HPDE6-E6E7 (cell line): ENCODE data around the gene NSUN4.
"Not testable (repeated sequence)": the region's sequence is repeated elsewhere in the genome, so short reads cannot be mapped to it uniquely, and the experiment has no call there.

Experiments
- DNase-seq: peaks from one replicate; pipeline ENCODE4 v3.0.0; 2011; ENCODE audit warnings: missing footprints; ENCODE audit errors: extremely low spot score

NSUN4 gene

DNA sequence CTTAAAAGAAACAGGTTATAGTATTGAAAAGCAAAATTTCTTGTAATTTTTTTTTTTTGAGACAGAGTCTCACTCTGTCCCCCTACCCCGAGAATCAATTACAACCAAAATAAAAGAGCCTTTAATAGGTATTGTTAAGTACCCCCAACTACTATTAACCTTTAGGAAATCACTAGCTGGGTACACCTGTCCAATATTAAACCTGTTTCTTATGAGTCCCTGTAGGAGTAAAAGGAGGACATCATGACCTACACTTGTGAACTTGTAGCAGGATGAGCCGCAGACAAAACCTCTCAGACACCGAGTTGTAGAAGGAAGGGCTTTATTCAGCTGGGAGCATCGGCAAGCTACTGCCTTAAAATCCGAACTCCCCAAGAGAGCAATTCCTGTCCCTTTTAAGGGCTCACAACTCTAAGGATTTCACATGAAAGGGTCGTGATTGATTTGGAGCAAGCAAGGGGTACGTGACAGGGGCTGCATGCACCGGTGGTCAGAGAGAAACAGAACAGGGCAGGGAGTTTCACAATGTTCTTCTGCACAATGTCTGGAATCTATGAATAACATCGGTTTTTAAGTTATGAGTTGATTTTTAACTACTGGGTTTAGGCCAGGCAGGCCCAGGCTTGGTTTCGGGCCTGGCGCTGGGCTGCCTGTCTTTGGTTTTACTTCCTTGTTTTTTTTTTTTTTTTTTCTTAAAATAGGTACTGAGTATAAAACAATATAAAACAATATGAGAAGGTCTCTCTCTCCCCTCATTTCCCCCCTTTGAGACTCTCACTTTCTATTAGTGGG is 15.1 kb upstream of the NSUN4 start:
- not testable (repeated sequence) for DNase-seq

DNA sequence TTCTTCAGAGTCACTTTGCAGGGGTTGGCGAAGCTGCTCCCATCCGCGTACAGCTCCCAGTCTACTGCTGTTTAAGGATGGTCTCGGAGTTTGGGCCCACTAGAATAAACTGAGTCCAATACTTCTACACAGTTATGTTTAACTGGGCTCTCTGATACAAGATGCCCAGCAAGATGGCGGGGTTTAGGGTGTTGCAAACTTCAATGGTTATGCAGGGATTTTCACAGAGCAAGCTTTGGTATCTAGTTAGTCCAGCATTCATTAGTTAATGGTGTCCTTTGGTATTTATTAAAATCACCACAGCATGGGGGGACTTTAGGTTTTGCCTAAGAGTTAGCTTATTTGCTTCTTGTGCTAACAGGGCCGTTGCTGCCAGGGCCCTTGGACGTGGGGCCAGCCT is 12.4 kb upstream of the NSUN4 start:
- not testable (repeated sequence) for DNase-seq

DNA sequence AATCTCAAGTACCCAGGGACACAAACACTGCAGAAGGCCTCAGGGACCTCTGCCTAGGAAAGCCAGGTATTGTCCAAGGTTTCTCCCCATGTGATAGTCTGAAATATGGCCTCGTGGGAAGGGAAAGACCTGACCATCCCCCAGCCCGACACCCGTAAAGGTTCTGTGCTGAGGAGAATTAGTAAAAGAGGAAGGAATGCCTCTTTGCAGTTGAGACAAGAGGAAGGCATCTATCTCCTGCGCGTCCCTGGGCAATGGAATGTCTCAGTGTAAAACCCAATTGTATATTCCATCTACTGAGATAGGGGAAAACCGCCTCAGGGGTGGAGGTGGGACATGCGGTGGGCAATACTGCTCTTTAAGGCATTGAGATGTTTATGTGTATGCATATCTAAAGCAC is 10.8 kb upstream of the NSUN4 start:
- not testable (repeated sequence) for DNase-seq

- DNase-seq: not testable (repeated sequence)
Measured at GRCh38 chr1:46330381-46330780, 10.2 kb upstream of the NSUN4 start.

DNA sequence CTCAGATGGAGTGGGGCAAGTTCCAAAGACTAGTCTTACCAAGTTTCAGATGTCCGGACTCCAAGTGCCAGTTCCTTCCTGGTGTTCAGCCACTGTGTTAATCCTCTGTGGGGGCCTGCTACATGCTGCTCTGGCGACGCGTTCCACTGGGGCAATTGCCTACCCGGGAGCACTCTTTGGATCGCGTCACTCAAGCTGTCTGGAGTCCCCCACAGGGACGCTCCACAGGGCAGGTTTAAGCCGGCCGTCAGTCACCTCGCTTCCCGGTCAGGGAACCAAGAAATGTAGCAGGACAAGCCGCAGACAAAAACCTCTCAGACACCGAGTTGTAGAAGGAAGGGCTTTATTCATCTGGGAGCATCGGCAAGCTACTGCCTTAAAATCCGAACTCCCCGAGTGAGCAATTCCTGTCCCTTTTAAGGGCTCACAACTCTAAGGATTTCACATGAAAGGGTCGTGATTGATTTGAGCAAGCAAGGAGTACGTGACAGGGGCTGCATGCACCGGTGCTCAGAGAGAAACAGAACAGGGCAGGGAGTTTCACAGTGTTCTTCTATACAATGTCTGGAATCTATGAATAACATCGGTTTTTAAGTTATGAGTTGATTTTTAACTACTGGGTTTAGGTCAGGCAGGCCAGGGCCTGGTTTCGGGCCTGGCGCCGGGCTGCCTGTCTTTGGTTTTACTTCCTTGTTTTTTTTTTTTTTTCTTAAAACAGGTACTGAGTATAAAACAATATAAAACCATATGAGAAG is 8.6 kb upstream of the NSUN4 start:
- not testable (repeated sequence) for DNase-seq

- DNase-seq: peak; percentile 61
Measured at GRCh38 chr1:46333300-46334029, 7.1 kb upstream of the NSUN4 start.

DNA sequence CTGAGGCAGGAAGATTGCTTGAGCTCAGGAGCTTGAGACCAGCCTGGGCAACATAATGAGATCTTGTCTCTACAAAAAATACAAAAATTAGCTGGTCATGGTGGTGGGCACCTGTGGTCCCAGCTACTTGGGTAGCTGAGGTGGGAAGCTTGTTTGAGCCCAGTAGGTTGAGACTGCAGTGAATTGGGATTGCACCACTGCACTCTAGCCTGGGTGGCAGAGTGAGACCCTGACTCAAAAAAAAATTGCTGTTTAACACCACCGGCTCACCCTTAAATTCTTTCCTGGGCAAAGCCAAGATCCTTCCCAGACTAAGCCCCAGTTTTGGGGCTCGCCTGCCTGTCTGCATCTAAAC is 6.6 kb upstream of the NSUN4 start:
- no peak for DNase-seq

GRCh38 chr1:46335081-46335480 is 5.5 kb upstream of the NSUN4 start:
- DNase-seq: no peak

- DNase-seq: not testable (repeated sequence)
Measured at GRCh38 chr1:46337409-46337808, 3.2 kb upstream of the NSUN4 start.

GRCh38 chr1:46341222-46342083 is 846 bp downstream of the NSUN4 start:
- DNase-seq: no peak

DNA sequence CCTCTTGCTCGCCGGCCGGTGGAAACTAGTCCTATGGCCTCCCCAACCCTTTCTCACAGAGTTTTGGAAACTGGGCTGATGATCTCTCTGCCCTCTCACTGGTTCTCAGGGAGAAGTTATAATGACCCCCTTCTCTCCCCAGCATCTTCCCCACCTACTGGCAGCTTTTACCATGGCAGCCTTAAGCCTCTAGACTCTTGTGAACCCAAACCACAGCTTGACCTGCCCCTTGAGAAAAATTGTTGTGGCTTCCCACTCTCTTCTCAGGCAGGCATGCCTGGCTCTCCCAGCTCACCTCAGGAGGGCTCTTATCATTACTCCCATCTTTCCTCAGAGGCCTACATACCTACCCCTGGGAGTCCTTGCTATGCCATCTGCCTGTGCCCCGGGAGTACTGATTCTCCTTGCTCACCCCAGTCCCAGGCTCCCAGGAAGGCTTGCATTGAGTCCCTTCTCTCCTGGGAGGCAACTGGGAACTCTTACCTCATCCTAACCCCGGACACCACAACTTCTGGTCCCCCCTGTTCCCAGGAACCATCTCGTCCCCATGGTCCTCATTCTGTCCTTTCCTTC is 1.6 kb downstream of the NSUN4 start:
- no peak for DNase-seq

GRCh38 chr1:46342677-46343350 is 2.2 kb downstream of the NSUN4 start:
- no peak for DNase-seq

DNA sequence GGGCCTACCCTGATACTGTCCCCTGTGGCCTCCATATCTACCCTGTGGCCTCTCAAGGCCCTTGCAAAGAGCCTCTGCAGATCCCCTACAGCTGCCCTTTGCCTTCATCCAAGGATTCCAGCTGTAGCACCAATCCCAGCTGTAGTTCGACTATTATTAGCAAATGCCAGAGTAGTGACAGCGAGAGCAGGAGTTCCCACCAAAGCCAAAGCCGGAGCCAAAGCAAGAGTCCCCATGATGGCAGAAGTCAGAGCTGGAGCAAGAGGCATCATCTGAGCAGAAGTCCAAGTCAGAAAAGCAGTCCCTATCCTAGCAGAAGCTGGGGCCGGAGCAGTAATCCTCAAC is 2.7 kb downstream of the NSUN4 start:
- no peak for DNase-seq

GRCh38 chr1:46343705-46344104 is 3.1 kb downstream of the NSUN4 start:
- DNase-seq: no peak

- DNase-seq: no peak
Measured at GRCh38 chr1:46344481-46344880, 3.9 kb downstream of the NSUN4 start.

DNA sequence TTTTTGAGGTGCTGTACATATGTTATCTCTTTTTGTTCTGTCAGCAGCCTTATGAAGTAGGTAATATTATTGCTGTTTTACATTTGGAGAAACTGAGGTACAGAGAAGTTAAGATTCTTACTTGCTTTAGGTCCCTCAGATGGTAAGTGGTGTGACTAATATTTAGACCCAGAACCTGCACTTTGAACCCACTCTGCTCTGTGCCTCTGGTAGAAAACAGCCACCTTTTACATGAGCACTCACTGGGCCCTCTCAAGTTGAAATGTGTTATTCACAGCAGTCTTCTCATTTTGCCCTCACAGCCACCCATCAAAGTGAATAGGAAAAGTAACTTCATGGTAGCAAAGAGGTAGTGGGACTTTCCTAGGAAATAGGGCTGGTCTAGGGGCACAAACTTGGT is 4.7 kb downstream of the NSUN4 start:
- DNase-seq: no peak

- DNase-seq: no peak
Measured at GRCh38 chr1:46352363-46352762, 11.8 kb downstream of the NSUN4 start.

- not testable (repeated sequence) for DNase-seq
Measured at GRCh38 chr1:46355920-46356319, 15.3 kb downstream of the NSUN4 start.

GRCh38 chr1:46362158-46362557 is 21.6 kb downstream of the NSUN4 start:
- no peak for DNase-seq

- DNase-seq: no peak
Measured at GRCh38 chr1:46363121-46363520, 22.5 kb downstream of the NSUN4 start.

DNA sequence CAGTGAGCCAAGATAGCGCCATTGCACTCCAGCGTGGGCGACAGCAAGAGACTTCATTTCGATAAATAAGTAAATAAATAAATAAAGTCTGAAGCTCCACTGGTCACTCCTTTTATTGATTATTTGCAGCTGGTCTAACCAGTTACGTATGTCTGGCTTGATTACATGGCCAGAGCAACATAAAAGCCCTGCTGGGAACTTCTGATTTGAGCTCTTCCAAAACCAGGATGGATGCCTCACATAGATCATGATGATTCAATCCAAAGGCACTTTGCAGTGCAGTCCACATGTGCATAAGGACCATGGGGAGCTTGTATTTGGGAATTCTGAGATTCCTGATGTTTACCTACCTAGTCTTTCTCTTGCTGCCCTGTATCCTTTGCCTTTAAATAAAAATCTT is 24.0 kb downstream of the NSUN4 start:
- no peak for DNase-seq
